Measurements from ENCODE around the gene CPOX.

Gene CPOX

GRCh38 chr3:98534168-98534567, 59.2 kb downstream of the CPOX start:
- no peak for DNase-seq

GRCh38 chr3:98532709-98533571, 60.5 kb downstream of the CPOX start:
- no peak for DNase-seq

- no peak for DNase-seq
Measured at GRCh38 chr3:98532275-98532637, 61.2 kb downstream of the CPOX start.

GRCh38 chr3:98531622-98532274, 61.7 kb downstream of the CPOX start, which contains the start of gene GPR15:
Gene GPR15, plus strand, starts transcription at chr3:98531978. Its CDS starts 56 bp downstream, at chr3:98532034.
- DNase-seq: no peak

- DNase-seq: no peak
Measured at GRCh38 chr3:98530676-98531075, 62.7 kb downstream of the CPOX start.

GRCh38 chr3:98529856-98530459, 63.5 kb downstream of the CPOX start:
- no peak for DNase-seq

All from suppressor macrophage treated with lipopolysaccharide for 4 hours (primary cell).